HG02973 (cell line): Measurements from ENCODE around the gene TSPAN15.

Experiments used
- ATAC-seq: cut with Tn5 transposase; IDR thresholded peaks from one replicate; pipeline ENCODE4 v1.9.1; 2021; ENCODE audit warnings: moderate library complexity; ENCODE audit not compliant: unreplicated experiment

TSPAN15 gene

DNA sequence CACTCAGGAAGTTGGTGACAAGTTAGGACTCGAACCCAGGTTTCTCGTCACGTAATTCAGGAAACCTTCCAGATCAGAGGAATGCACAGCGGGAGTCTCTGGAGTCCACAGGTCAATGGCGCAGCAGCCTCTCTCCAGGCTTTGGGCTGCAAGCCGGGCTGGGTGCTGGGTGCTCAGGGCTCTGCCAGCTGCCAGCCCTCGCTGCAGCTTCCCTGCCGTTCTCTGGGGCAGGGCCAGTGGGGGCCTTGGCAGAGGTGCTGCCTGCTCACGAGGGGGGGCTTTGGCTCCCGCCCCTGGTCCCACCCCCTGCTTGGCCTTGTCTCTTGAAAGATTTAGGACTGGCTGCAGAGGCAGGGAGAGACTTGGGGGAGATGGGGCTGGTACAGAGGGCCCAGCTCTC is 34.6 kb upstream of the TSPAN15 start, which contains the start of gene TACR2:
Gene TACR2 (minus strand): TSS at position 224 of the 400 bp plus-strand sequence. CDS start 595 bp downstream, outside the sequence.
- no peak for ATAC-seq

DNA sequence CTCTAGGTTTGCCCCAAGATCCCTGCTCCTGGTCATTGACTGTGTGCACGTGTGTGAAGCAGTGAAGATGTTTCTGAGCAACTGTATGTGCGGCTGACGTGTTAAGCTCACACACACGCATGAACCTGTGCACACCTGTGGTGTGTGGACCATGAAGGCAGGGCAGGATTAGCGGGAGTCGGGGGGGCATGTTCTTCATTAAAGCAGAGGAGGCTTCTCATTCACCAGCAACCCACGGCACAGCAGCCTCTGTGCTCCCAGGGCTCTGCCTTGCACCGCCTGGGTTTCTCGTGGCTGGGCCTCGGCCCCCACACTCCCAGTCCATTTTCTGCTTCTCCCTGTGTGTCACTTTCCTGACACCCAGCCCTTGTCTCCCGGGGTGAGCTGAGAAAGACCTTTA is 33.7 kb upstream of the TSPAN15 start:
- no peak for ATAC-seq

DNA sequence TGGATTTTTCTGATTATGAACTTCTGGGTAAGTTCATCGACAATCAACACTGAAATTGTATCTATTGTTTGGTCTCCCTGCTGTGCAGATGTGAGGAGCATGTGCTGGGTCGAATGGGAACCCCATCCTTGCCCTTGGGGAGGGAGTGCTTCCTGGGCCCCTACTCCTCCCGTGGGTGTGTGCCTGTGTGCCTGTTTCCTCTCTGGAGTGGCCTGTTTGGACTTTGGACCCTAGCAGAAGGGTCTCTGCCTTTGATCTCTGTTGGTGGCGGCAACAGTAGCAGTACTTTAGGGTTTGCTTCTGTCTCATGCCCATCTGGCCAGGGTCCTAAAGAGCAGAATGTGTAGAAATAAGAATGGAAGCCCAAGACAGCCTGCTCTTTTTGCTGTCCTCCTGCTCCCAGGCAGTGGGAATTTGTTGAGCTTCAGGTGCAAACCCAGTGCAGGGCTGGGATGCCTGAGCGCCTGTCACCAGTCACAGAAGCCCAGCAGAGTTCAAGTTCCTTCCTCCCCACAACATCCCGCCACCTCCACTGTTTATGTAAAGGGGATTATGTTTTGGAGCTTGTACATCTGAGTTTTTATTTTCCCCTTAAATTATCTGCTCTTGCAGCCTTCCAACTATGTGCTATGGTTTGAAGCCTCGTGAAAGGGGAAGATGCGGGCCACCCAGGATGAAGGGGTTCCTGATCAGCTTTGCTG is 33.1 kb upstream of the TSPAN15 start:
- no peak for ATAC-seq

DNA sequence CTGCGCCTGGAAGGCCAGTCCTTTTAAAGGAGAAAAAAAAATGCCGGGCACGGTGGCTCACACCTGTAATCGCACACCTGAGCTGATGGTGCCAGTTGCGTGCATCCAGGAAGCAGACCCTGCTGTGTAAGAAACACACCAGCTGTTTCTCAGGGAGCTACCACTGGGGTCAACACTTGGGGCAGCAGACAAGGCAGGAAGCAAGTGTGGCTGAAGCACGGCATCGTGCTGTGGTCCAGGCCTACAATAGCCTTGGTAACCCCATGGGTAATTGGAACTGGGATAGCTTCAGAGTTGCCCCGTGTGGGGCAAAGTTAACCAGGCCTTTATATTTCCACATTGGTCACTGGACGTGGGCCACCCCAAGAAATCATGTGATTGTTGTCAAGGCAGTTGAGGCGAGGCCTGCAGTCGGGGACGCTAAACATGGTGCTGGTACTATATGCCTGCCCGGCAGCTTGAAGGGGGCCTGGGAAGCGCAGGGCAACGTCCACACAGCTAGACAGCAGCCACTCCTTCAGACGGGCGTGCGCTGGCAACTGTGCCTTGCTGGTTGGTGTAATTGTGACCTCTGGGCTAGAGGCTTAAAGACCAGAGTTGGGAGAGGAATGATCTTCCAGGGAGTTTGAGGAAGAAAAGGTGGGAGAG is 32.0 kb upstream of the TSPAN15 start:
- ATAC-seq: no peak

DNA sequence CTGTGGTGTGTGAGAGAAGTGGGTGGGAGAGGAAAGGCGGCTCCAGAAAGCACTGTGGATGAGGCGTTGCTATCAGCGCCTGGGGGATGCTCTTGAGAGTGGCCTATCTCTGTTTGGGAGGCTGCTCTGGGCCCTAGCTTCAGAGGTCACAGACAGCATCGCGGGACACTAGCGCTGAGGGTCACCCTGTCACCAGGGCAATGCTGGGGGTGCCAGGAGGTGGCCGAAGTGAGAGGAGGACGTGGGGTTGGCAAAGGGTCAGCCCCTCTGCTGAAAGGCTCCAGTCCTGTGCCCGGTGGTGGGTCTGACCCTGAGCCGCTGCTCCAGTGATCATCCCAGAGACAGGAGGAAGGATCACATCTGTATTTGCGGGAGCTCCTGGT is 31.5 kb upstream of the TSPAN15 start:
- ATAC-seq: no peak

DNA sequence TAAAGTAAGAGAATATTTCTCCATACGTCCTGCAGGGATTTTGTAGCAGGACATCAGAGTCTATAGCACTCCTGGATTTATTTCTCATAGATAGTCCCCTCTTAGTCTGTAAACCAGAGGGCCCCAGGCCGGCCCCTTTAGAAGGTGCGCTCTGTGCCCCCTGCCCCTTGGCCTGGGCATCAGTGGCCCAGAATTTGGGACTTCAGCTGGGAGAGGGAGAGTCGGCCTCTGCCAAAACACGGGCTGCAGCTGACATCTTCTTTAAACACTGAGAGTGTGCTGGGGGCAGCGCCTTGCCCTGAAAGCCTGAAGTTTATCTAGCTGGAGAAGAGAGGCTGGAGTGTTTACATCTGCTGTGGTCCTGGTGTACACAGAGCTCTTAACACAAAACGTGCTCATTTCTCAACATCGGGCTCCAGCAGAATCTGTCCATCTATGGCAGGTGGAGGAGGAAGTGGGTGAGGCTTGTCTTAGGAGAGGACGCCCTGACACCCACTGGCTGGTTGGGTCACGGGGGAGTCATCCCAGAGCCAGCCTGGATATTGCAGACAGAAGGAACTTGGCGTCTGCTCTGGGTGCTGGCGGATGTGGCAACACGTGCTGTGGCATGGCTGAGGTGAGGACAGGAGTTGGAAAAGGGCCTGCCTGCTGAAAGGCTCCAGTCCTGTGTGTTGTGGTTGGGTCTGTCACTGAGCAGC is 29.5 kb upstream of the TSPAN15 start:
- no peak for ATAC-seq

DNA sequence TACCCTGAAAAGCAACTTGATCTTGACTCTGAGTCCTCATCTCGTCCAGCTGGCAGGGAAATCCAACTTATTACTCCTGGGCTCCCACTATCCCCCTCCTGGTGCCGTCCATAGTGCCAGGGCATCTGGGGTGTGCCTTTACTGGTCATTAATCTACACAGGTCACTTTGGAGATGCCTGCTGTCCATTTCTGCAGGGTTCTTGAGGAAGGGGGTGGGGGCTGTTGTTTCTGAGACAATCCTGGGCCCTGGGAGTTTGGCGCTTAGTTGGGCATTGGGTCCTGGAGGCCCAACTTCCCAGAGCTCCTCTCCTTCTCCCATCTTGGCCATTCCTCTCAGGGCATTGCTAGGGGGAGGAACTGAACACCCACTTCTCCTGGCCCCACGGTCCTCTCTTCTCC is 28.6 kb upstream of the TSPAN15 start:
- no peak for ATAC-seq

DNA sequence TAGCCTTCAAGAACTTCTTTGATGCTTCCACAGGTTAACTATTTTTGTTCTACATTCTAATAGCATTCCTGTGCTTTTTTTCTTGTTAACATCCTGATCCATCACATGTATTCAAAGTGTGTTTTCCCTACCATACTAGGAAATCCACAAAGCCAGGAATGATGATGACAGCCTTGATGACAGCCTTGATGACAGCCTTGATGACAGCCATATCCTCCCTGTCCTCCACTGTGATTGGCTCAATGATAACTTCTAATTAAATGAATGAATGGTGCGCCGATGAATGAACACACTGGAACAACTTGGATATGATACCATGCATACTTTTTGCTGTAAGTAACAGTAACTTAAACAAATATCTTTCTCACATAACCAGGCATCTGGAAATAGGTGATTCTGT is 26.2 kb upstream of the TSPAN15 start:
- no peak for ATAC-seq

DNA sequence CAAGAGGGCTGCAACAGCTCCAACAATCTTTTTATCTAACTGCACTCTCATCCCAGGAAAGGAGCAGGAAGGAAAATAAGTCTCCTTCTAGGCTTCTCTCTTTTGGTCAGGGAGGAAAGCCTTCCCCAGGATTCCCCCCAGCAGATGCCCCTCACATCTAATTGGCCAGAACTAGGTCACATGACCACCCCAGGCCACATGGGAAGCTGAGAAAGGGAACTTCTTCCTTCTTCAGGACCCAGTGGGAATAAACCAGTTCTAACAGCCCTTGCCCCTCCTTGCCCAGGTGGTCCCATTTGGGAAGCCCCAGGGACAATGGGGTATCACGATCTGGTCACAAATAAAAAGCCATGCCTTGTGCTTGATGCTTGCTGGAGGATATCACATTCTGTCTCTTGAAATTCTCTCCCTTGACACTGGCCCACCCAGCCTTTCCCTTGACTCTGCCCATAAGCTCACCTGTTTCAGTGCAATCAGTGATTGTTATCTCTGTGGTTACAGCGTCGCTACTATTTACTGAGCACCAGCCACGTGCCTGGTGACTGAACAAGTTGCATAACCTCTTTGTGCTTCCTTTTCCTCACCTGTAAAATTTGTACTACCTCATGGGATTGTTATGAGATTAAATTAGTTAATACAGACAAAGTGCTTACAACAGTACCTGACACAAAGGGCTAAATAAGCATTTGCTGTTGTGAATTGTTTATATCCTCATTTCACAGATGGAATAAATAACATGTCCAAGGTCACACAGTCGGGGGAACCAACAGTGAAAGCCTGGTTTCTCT is 25.6 kb upstream of the TSPAN15 start:
- no peak for ATAC-seq

DNA sequence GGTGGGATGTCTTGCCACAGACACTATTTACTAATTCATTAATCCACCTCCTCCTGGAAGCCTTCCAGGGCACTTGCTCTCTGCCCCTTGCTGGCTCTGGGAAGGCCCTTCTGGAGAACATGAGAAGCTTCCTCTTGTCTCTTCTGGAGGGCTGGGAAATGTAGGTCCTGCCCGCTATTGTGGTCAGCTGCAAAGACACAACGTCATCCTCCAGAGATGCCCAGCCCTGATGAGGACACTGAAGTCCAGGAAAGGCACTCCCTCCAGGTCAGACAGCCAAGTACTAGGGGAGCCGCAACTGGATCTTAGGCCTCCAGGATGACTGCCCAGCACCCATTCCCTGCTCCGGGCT is 24.9 kb upstream of the TSPAN15 start:
- no peak for ATAC-seq

DNA sequence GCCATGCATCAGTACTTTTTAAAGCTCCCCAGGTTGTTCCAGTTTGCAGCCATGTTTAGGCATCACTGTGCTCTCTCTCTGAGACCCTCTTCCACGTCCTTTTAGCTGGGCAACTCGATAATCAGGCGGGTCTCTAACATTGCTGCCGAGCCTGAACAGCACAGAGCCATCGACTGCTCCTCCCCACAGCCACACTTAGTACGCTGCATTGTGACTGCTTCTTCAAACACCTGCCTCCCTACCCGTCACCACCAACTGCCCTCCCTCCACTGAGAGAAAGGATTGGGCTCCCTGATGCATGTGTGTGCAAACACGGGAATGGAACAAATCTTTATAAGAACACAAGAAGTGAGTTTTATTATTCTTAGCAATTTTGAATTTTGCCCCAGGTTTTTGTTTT is 23.1 kb upstream of the TSPAN15 start:
- no peak for ATAC-seq

DNA sequence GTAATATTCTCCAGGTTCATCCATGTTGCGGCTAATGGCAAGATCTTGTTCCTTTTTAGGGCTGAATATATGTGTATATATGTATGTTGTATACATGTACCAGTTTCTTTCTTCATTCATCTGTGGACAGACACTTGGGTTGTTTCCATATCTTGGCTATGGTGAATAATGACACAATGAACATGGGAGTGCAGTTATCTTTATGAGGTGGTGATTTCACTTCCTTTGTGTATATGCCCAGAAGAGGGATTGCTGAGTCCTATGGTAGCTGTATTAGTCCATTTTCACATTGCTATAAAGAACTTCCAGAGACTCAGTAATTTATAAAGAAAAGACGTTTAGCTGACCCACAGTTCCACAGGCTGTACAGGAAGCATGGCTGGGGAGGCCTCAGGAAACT is 17.1 kb upstream of the TSPAN15 start:
- ATAC-seq: no peak

DNA sequence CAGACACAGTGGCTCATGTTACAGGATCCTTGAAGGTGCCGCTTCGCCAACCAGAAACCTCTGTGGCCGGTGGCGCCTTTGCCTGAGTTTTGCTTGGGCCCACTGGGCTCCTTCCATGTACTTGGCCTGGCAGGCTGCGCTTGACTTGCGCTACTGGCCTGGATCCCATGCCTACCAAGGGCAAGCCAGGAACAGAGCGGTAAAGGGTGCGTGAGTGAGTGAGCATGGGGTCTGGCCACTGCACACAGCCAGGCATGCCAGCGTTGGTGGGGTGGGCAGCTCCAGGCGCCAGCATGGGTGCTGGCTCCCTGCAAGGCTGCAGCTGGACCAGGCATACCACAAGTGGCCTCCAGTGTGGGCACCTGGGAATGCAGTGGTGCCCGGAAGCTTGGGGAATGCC is 16.3 kb upstream of the TSPAN15 start:
- no peak for ATAC-seq

DNA sequence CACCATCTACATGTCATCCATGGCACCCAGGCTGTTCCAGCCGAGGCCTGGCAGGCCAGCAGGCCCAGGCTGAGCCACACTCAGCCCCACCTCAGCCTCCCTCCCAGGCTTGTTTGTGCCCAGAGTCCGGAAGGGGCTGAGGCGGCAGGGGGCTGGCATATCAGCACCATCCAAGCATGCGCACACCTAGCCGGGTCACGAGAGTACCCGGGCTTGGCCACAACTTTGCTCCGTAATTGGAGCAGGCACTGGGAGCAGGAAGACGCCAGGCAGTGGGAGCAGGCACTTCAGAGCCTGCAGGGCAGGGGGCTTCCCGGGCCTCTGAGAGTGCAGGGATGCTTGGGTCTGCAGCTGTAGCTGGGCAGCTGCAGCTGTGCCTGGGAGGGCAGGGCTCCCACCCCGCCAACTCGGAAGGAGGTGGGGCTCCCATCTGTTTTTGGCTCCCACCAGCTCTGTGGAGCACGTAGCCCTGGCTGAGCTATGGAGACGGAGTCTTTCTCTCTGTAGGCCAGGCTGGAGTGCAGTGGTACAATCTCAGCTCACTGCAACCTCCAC is 15.2 kb upstream of the TSPAN15 start:
- ATAC-seq: no peak

DNA sequence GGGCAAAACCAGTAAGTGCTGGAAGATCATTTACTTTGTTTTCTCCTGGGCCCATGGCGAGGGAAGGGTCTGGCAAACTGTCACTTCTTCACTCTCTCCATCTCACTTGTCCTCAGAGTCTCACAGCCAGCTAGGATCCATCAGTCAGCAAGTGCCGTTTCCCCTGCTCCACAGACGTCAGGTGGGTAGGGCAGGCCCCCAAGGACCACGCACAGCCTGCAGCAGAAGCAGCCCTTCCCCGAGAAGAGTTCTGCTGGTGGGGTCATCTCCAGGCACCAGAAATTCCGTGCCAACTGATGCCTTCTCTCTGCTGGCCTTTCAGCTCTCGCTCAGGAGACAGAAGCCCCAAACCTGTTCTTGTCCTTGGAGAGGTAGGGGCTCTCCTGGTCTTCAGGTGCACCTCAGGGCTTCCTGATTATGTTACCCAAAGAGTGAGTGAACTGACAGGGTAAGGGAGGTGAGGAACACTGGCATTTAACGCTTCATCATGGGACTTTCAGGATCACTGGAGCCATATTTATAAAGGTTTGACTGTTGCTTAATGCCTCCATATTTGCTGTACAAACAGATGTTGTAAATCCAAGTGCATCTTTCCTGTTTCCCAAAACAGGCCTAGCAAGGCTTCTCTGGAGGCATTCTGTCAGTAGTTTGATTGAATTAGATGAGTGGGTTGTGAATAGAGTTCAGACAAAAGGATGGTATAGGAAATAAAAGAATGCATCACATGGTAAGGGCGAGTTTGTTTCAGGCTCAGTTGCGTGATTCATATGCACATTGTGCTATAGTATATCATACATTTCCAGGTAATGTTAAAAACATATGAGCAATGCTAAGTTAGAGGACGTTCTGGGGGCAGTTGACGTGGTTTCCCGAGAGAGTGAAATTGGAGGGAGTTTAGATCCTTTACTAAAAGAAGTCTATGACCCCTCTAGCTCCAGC is 13.7 kb upstream of the TSPAN15 start:
- ATAC-seq: no peak

DNA sequence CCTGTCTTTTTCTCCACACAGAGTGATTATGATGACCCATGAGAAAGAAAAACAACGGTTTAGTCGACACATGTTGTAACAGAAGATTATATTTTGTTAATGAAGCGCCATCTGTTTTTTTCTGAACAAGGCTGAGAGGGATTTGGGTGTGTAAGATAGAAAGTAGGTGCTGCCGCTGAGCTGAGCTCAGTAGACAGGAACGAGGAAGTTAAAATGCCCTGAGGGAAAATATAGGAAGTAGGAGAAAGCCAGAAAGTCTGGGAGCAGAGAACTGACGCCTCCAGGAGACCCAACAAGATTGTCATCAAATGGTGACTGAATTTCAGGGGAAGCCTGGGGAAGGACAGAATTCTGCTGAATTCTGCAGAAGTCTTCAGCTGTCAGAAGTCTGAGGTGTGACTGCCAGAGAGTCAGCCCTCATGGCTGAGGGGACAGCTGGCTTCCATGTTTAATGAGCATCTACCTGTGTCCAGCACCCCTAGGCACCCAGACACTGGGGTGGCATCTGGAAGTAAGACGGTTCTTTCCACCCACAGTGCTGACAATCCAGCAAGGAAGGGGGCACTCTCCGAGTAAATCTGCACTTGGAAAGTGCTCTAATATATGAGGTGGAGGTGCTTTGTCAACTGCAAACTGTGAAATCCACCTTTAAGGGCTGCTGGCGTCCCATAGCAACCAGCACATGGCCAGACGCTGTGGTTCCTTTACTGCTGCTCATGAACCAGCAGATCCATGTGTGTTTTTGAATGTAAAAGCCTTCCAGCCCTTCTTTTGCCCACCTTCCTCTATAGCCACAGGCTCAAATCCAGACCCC is 12.5 kb upstream of the TSPAN15 start:
- ATAC-seq: no peak

DNA sequence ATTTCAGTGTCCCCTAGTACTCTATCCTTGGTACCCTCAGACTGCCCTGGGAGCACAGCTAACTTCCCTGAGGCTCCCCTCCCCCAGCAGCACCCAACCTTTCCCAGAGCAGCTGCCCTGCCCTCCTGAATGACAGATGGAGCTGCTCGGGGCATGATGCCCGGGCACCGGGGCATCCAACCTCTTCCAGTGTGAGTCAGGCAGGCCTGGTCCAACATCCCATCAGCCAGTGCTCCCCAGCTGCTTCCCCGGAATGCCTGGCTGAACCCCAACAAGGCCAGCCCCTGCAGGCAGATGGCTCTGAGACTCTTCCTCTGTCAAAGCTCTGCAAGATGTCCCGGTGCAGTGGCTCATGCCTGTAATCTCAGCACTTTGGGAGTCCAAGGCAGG is 11.9 kb upstream of the TSPAN15 start:
- ATAC-seq: no peak

DNA sequence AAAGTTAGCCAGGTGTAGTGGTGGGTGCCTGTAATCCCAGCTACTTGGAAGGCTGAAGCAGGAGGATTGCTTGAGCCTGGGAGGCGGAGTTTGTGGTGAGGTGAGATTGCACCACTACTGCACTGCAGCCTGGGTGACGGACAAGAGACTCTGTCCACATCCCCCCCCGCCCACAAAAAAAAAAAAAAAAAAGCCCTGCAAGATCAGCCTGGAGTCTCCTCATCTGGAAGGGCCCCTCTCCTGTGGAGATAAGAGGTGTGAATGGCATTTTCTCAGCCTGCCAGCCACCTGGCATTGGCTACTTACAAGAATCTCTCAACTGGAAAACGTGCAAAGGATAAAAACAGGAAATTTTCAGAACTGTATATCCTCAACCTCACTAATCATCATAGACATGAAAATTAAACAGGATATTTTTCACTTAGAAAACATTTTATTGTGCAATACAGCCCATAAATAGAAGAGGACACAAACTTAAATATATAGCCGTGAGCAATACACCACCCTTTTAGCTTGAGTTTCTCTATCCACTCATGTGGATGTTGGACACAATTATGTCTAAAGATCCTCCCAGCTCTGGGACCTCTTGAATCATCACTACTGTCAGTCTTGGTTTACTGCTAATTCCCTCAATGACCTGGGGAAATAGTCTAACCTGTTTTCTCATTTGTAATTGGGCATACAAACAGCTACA is 11.3 kb upstream of the TSPAN15 start:
- ATAC-seq: no peak

DNA sequence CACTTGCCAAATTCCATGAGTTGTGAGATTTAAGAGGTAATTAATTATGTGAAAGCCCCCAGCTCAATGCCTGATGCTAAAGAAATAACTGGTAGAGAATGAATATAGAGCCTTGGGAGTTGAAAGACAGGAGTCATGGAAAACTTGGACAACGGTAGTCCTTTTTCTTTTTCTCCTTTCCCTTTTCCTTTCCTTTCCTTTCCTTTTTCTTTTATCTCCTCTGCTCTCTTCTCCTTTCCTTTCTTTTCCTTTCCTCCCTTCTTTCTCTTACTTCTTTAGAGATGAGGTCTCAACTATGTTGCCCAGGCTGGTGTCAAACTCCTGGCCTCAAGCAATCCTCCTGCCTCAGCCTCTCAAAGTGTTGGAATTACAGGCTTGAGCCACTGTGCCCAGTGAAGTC is 7.9 kb upstream of the TSPAN15 start:
- ATAC-seq: no peak
